ENCODE data around the gene PKN2. TPM values are rescaled to one million over a fixed set of nuclear protein-coding genes. Genes with fewer than 3 reads are reported as not detected.

Gene PKN2
- total RNA-seq, 1 experiment from 2014 or later = 32.6 TPM

DNA sequence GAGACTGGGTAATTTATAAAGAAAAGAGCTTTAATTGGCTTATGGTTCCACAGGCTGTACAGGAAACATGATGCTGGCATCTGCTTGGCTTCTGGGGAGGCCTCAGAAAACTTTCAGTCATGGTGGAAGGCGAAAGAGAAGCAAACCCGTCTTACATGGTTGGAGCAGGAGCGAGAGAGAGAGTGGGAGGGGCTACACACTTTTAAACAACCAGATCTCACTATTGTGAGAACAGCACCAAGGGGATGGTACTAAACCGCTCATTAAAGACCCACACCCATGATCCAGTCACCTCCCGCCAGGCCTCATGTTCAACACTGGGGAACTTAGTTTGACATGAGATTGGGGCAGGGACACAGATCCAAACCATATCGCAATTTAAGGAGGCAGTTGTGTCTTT, 69.4 kb downstream of the PKN2 start (continued):
- TF ChIP-seq ZNF232 (CRISPR knock-in tag; IDR thresholded peaks at IDR 0.05) = no peak
- TF ChIP-seq CTCF (IDR thresholded peaks at IDR 0.05) = no peak
- no peak for TF ChIP-seq ZNF416 (CRISPR knock-in tag; IDR thresholded peaks at IDR 0.05)
- TF ChIP-seq ZNF121 (CRISPR knock-in tag; IDR thresholded peaks at IDR 0.05) = no peak
- no peak for TF ChIP-seq TEAD4 (CRISPR knock-in tag; IDR thresholded peaks at IDR 0.05)
- TF ChIP-seq, protein P1, sequence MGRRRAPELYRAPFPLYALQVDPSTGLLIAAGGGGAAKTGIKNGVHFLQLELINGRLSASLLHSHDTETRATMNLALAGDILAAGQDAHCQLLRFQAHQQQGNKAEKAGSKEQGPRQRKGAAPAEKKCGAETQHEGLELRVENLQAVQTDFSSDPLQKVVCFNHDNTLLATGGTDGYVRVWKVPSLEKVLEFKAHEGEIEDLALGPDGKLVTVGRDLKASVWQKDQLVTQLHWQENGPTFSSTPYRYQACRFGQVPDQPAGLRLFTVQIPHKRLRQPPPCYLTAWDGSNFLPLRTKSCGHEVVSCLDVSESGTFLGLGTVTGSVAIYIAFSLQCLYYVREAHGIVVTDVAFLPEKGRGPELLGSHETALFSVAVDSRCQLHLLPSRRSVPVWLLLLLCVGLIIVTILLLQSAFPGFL (CRISPR knock-in tag; IDR thresholded peaks at IDR 0.05; ENCODE audit: borderline replicate concordance) = no peak

DNA sequence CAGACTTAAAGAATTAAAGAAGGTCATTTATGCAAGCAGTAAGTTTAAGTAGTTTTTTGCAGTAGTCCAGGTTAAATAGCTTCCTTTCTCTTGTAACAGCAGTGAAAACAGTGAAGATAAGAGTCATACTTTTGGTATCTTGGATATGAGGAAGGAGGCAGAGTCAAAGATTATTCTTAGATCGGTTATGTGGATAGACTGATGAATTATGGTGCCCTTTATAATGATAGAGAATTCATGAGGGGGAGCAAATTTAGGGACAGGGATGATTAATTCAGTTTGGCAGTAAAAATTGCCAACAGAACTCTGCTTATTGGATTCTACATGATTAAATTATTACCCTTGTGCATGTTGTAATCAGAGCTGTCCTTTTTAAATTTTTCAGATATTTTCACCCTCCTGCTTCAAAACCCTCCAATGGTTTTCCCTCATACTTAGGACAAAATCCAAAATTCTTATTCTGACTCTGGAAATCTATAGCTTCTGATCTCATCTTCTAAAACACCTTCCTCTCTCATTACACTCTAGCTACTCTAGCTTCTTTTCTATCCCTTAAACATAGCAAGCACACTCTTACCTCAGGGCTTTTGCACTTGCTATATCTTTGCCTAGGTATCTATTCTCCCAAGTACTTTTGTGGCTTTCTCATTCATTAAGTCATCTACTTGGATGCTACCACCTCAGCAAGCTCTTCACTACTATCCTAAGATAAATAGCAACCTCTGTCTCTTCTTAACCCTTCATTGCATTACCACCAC, 79.8 kb downstream of the PKN2 start:
- TF ChIP-seq CDX4 (CRISPR knock-in tag; IDR thresholded peaks at IDR 0.05; ENCODE audit: borderline replicate concordance) (no peak), HMGA2 (CRISPR knock-in tag; IDR thresholded peaks at IDR 0.05) (no peak), KAT7 (CRISPR knock-in tag; IDR thresholded peaks at IDR 0.05; ENCODE audit: borderline replicate concordance) (no peak), NFATC4 (CRISPR knock-in tag; IDR thresholded peaks at IDR 0.05) (no peak), CREM (CRISPR knock-in tag; IDR thresholded peaks at IDR 0.05) (no peak), SOX15 (CRISPR knock-in tag; IDR thresholded peaks at IDR 0.05) (no peak), ATF2 (CRISPR knock-in tag; IDR thresholded peaks at IDR 0.05; ENCODE audit: borderline replicate concordance, low read depth) (no peak), SMAD3 (CRISPR knock-in tag; IDR thresholded peaks at IDR 0.05; ENCODE audit: borderline replicate concordance) (no peak), STAT6 (CRISPR knock-in tag; conservative IDR thresholded peaks at IDR 0.05; ENCODE audit: low read depth) (no peak), ELF4 (CRISPR knock-in tag; IDR thresholded peaks at IDR 0.05; ENCODE audit: low read depth) (no peak), HMGXB4 (CRISPR knock-in tag; IDR thresholded peaks at IDR 0.05) (no peak)
- TF ChIP-seq, protein P1 (CRISPR knock-in tag; IDR thresholded peaks at IDR 0.05; ENCODE audit: borderline replicate concordance) = no peak
- POLR2A ChIA-PET = no interaction called here
- DNase-seq (ENCODE audit: low spot score) (no peak), ATAC-seq (no peak)
- no peak overlapping the region for H3K4me3 Mint-ChIP-seq
- peaks cover 27% of the 10 kb centered on the region for H3K4me1 Mint-ChIP-seq
- CTCF ChIA-PET = interaction anchor here (0.7 to 2.4 kb wide), 2 partner anchors 28 to 1238 kb away, joined by 4 to 7 read pairs; no protein-coding TSS in a partner anchor
- no peaks in the 10 kb centered on the region for H3K9me3 Mint-ChIP-seq
- H3K36me3 Mint-ChIP-seq = peaks cover 11% of the 10 kb centered on the region
- no peak overlapping the region for H3K27ac Mint-ChIP-seq
- no peaks in the 10 kb centered on the region for H3K27me3 Mint-ChIP-seq (ENCODE audit: low read depth)

Data from WTC11 (cell line).